SK-N-SH (cell line): ENCODE measurements around the gene ROR2. TPM values are rescaled to one million over a fixed set of nuclear protein-coding genes. Genes with fewer than 3 reads are reported as not detected.

Experiments
- CTCF ChIA-PET: fragments of 300-600, 350-600 bp; formaldehyde crosslinking; extraction: SDS; loops from one replicate; lab custom pipeline; 2021; lab: Yijun Ruan, JAX
- POLR2A ChIA-PET: fragments of 350-600 bp; sonication (Branson Sonifier 250); formaldehyde crosslinking; extraction: SDS; loops from one replicate; lab custom pipeline; 2020; ENCODE audit warnings: antibody characterized with exemption, inconsistent platforms; lab: Yijun Ruan, JAX
- DNase-seq: peaks from one replicate; pipeline ENCODE4 v3.0.0; 2012
- H2AFZ ChIP-seq: fragments of 200-600 bp; sonication (generic); 2 replicates; pipeline ENCODE4 v1.8.1; 2016; ENCODE audit warnings: antibody characterized with exemption, mild to moderate bottlenecking, low read depth
- H3F3A ChIP-seq: fragments of 200-600 bp; sonication (generic); replicated peaks from 2 replicates; pipeline ENCODE3; 2016; ENCODE audit warnings: antibody characterized with exemption, mild to moderate bottlenecking; ENCODE audit not compliant: insufficient read depth
- H3K27ac ChIP-seq, 2 experiments: fragments of 200-500 bp in 1 of 2; fragments of 200-600 bp in 1 of 2; sonication (Bioruptor generic) in 1 of 2; sonication (generic), shearing (Covaris generic) in 1 of 2; 2 replicates each; pipeline versions ENCODE4 v1.5.1 to v1.6.1; 2014 to 2016; ENCODE audit warnings: low read depth in 2 of 2, inconsistent platforms in 1 of 2, low read length in 1 of 2, mild to moderate bottlenecking in 1 of 2, mixed read lengths in 1 of 2
- H3K27me3 ChIP-seq: fragments of 200-600 bp; sonication (generic), shearing (Covaris generic); 2 replicates; pipeline ENCODE4 v1.6.1; 2016; ENCODE audit warnings: mixed run types; ENCODE audit not compliant: insufficient read depth
- H3K36me3 ChIP-seq, 2 experiments: fragments of 200-500 bp in 1 of 2; fragments of 200-600 bp in 1 of 2; sonication (Bioruptor generic) in 1 of 2; sonication (generic) in 1 of 2; replicated peaks in 1 of 2; 2 replicates each; pipeline versions ENCODE3 to v1.5.1; 2014 to 2016; ENCODE audit warnings: low read length in 1 of 2, mild to moderate bottlenecking in 1 of 2; ENCODE audit not compliant: insufficient read depth in 2 of 2, control insufficient read depth in 1 of 2
- H3K4me1 ChIP-seq, 2 experiments: fragments of 200-500 bp in 1 of 2; fragments of 200-600 bp in 1 of 2; sonication (Bioruptor generic) in 1 of 2; sonication (generic), shearing (Covaris generic) in 1 of 2; 2 replicates each; pipeline versions ENCODE4 v1.5.1 to v1.6.1; 2014 to 2016; ENCODE audit warnings: low read depth in 1 of 2, low read length in 1 of 2, mixed run types in 1 of 2; ENCODE audit not compliant: insufficient read depth in 2 of 2, control insufficient read depth in 1 of 2
- H3K4me2 ChIP-seq: fragments of 200-600 bp; sonication (generic), shearing (Covaris generic); 2 replicates; pipeline ENCODE4 v1.6.1; 2017; ENCODE audit warnings: mixed run types
- H3K4me3 ChIP-seq, 2 experiments: fragments of 200-500 bp in 1 of 2; fragments of 200-600 bp in 1 of 2; sonication (Bioruptor generic) in 1 of 2; sonication (generic), shearing (Covaris generic) in 1 of 2; 2 replicates each; pipeline versions ENCODE4 v1.5.1 to v1.8.1; 2014 to 2016; ENCODE audit warnings: low read depth in 2 of 2, inconsistent platforms in 1 of 2, low read length in 1 of 2, mild to moderate bottlenecking in 1 of 2, mixed read lengths in 1 of 2, moderate library complexity in 1 of 2
- H3K79me2 ChIP-seq: fragments of 200-600 bp; sonication (generic); 2 replicates; pipeline ENCODE4 v1.8.1; 2017; ENCODE audit warnings: mild to moderate bottlenecking; ENCODE audit not compliant: insufficient read depth
- H3K9ac ChIP-seq: fragments of 200-600 bp; sonication (generic); 2 replicates; pipeline ENCODE4 v1.6.1; 2017; ENCODE audit warnings: mixed run types
- H3K9me2 ChIP-seq: fragments of 200-600 bp; sonication (generic); 2 replicates; pipeline ENCODE4 v1.6.1; 2017; ENCODE audit warnings: mixed run types
- H3K9me3 ChIP-seq: fragments of 200-600 bp; sonication (generic); 2 replicates; pipeline ENCODE4 v1.6.1; 2017; ENCODE audit warnings: mixed run types, mild to moderate bottlenecking, moderate library complexity
- H4K20me1 ChIP-seq: fragments of 200-600 bp; sonication (generic); 2 replicates; pipeline ENCODE4 v1.6.1; 2017; ENCODE audit warnings: mild to moderate bottlenecking, mixed run types; ENCODE audit not compliant: insufficient read depth
- CHD2 ChIP-seq: fragments of 150-350 bp; IDR thresholded peaks from 2 replicates; pipeline ENCODE4 v1.6.1; 2018; ENCODE audit warnings: low read length; ENCODE audit not compliant: partially characterized antibody
- ELF1 ChIP-seq: IDR thresholded peaks from 2 replicates; pipeline ENCODE4 v1.4.0; 2012
- FOSL2 ChIP-seq: IDR thresholded peaks from 2 replicates; pipeline ENCODE4 v1.4.0; 2012; ENCODE audit warnings: low read depth, mild to moderate bottlenecking, moderate library complexity, borderline replicate concordance
- GABPA ChIP-seq: IDR thresholded peaks from 2 replicates; pipeline ENCODE4 v1.4.0; 2012; ENCODE audit warnings: low read depth, mild to moderate bottlenecking
- GATA2 ChIP-seq: sonication (generic); formaldehyde crosslinking; IDR thresholded peaks from 2 replicates; pipeline ENCODE4 v1.5.0; 2020; ENCODE audit warnings: mild to moderate bottlenecking, missing genetic modification reagents
- JUND ChIP-seq: IDR thresholded peaks from 2 replicates; pipeline ENCODE4 v1.4.0; 2012
- NRF1 ChIP-seq: IDR thresholded peaks from 2 replicates; pipeline ENCODE4 v1.6.1; 2012; ENCODE audit warnings: low read depth, mild to moderate bottlenecking, low read length
- POLR2AphosphoS5 ChIP-seq: IDR thresholded peaks from 2 replicates; pipeline ENCODE4 v1.6.1; 2012; ENCODE audit warnings: low read depth, low read length
- RAD21 ChIP-seq: IDR thresholded peaks from 2 replicates; pipeline ENCODE4 v1.6.1; 2012; ENCODE audit warnings: mild to moderate bottlenecking, low read length
- RFX5 ChIP-seq: IDR thresholded peaks from 2 replicates; pipeline ENCODE4 v1.6.1; 2012; ENCODE audit warnings: mild to moderate bottlenecking, improper control_type of control experiment, low read length
- SIN3A ChIP-seq: IDR thresholded peaks from 2 replicates; pipeline ENCODE4 v1.6.1; 2012; ENCODE audit warnings: low read depth, mild to moderate bottlenecking, low read length, moderate library complexity, borderline replicate concordance
- SMC3 ChIP-seq: IDR thresholded peaks from 2 replicates; pipeline ENCODE4 v1.6.1; 2012; ENCODE audit warnings: low read depth, low read length, improper control_type of control experiment
- TCF12 ChIP-seq: IDR thresholded peaks from 2 replicates; pipeline ENCODE4 v1.4.0; 2012
- TEAD4 ChIP-seq: IDR thresholded peaks from 2 replicates; pipeline ENCODE4 v1.4.0; 2012; ENCODE audit warnings: mild to moderate bottlenecking, borderline replicate concordance; ENCODE audit not compliant: insufficient read depth
- WGBS: methylation state at CpG from one replicate; pipeline ENCODE4 v1.1.6; 2017; ENCODE audit warnings: low lambda C conversion rate; 5-methylcytosine and 5-hydroxymethylcytosine counted together
- polyA plus RNA-seq, 3 experiments: library from polyadenylated mRNA; depleted of rRNA; stranded (reverse); fragments of >200 nt; gene quantifications; 2 replicates each; pipeline ENCODE4 v1.2.3, GENCODE V29; 2012
- TF ChIP-seq, protein P1 (sequence below): IDR thresholded peaks from 2 replicates; pipeline ENCODE4 v1.6.1; 2012; ENCODE audit warnings: mild to moderate bottlenecking, low read depth, low read length, moderate library complexity
- TF ChIP-seq, protein P2 (sequence below): IDR thresholded peaks from 2 replicates; pipeline ENCODE4; 2012
- TF ChIP-seq, protein P3 (sequence below): IDR thresholded peaks from 2 replicates; pipeline ENCODE4 v1.4.0; 2012; ENCODE audit warnings: low read depth
- TF ChIP-seq, protein P4 (sequence below): IDR thresholded peaks from 2 replicates; pipeline ENCODE4 v1.4.0; 2012; ENCODE audit warnings: low read depth, borderline replicate concordance

The ROR2 gene
- polyA plus RNA-seq, 1 of the 3 experiments (the other 2 are of a cell fraction): 0.43 TPM

DNA sequence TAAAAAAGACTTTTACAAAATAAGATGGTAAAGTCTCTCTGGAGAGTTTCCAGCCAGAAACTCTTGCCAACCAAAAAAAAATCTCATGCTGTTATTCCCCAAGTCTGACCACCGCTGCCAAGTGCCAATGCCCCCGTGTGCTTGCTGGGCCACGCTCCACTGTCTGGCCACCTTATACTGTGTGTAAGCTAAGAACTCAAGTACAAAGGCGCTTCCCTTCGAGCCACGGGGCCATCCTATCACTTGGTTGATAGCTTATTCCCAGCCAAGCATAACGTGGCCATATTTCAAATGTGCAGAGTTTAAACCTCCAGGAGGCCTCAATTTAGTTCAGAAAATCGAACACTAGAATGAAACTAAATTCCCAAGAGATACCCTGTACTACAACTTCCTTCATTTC is 36.0 kb downstream of the ROR2 start:
- POLR2A ChIA-PET: no interaction called here
- H3K27me3 ChIP-seq: no peaks in the 10 kb centered on the region
- TF ChIP-seq CHD2 (no peak), JUND (no peak), RAD21 (no peak), SIN3A (no peak), RFX5 (no peak)
- TF ChIP-seq, protein P1, sequence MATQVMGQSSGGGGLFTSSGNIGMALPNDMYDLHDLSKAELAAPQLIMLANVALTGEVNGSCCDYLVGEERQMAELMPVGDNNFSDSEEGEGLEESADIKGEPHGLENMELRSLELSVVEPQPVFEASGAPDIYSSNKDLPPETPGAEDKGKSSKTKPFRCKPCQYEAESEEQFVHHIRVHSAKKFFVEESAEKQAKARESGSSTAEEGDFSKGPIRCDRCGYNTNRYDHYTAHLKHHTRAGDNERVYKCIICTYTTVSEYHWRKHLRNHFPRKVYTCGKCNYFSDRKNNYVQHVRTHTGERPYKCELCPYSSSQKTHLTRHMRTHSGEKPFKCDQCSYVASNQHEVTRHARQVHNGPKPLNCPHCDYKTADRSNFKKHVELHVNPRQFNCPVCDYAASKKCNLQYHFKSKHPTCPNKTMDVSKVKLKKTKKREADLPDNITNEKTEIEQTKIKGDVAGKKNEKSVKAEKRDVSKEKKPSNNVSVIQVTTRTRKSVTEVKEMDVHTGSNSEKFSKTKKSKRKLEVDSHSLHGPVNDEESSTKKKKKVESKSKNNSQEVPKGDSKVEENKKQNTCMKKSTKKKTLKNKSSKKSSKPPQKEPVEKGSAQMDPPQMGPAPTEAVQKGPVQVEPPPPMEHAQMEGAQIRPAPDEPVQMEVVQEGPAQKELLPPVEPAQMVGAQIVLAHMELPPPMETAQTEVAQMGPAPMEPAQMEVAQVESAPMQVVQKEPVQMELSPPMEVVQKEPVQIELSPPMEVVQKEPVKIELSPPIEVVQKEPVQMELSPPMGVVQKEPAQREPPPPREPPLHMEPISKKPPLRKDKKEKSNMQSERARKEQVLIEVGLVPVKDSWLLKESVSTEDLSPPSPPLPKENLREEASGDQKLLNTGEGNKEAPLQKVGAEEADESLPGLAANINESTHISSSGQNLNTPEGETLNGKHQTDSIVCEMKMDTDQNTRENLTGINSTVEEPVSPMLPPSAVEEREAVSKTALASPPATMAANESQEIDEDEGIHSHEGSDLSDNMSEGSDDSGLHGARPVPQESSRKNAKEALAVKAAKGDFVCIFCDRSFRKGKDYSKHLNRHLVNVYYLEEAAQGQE: no peak
- TF ChIP-seq, protein P2, sequence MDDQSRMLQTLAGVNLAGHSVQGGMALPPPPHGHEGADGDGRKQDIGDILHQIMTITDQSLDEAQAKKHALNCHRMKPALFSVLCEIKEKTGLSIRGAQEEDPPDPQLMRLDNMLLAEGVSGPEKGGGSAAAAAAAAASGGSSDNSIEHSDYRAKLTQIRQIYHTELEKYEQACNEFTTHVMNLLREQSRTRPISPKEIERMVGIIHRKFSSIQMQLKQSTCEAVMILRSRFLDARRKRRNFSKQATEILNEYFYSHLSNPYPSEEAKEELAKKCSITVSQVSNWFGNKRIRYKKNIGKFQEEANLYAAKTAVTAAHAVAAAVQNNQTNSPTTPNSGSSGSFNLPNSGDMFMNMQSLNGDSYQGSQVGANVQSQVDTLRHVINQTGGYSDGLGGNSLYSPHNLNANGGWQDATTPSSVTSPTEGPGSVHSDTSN: no peak
- TF ChIP-seq, all 33 proteins: peak for 0
- no peaks in the 10 kb centered on the region for H3K9me2 ChIP-seq
- H3K36me3 ChIP-seq: no peaks in the 10 kb centered on the region
- H3K79me2 ChIP-seq: no peaks in the 10 kb centered on the region
- no peak for DNase-seq
- no peaks in the 10 kb centered on the region for H3K9me3 ChIP-seq
- no peak overlapping the region for H2AFZ ChIP-seq
- 70% methylated on average over 8 of the region's 8 CpGs for WGBS
- H3K4me3 ChIP-seq: no peak overlapping the region
- no peaks in the 10 kb centered on the region; a peak in 1 of 4 replicates for H3K4me1 ChIP-seq
- CTCF ChIA-PET: interaction anchor here (1.6 to 2.1 kb wide), 2 partner anchors 11 to 36 kb away, joined by 4 to 7 read pairs; partner anchors contain the start of gene ROR2
- H3K27ac ChIP-seq: no peak overlapping the region
- no peaks in the 10 kb centered on the region for H3F3A ChIP-seq
- H3K4me2 ChIP-seq: no peak overlapping the region
- H4K20me1 ChIP-seq: no peaks in the 10 kb centered on the region
- H3K9ac ChIP-seq: no peak overlapping the region

DNA sequence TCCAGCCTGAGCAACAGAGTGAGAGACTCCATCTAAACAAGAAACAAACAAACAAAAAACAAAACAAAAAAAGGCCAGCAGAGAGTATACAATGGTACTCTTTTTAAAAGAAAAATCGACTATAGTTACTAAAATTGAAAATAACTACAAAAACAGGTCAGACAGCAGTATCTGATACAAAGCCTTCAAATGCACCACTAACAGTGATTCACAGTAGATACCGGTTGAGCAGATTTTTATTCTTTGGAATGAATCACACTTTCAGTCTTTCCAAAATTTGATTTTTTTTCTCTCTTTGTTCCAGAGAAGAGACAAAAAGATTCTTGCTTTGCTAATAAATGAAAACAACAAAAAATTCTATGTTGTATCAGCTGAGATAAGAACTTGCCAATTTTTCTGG is 36.9 kb downstream of the ROR2 start:
- CTCF ChIA-PET: interaction anchor here (0.8 to 1.6 kb wide), 3 partner anchors 11 to 72 kb away, joined by 3 to 4 read pairs (median 4); partner anchors contain the start of gene ROR2
- Histone ChIP-seq H3K4me3 (no peak overlapping the region), H3K27me3 (no peaks in the 10 kb centered on the region), H2AFZ (no peak overlapping the region), H4K20me1 (no peaks in the 10 kb centered on the region), H3K79me2 (no peaks in the 10 kb centered on the region), H3K27ac (no peak overlapping the region), H3K4me2 (no peak overlapping the region), H3K9me2 (no peaks in the 10 kb centered on the region), H3K4me1 (peaks cover 0 to under 1% of the 10 kb centered on the region in 2 experiments; a peak in 2 of 4 replicates), H3K9me3 (no peaks in the 10 kb centered on the region), H3K9ac (no peak overlapping the region), H3F3A (no peaks in the 10 kb centered on the region), H3K36me3 (no peaks in the 10 kb centered on the region)
- WGBS: 49% methylated on average over 2 of the region's 2 CpGs
- DNase-seq: no peak
- TF ChIP-seq GABPA (no peak), TEAD4 (no peak), ELF1 (no peak), SMC3 (no peak), TCF12 (no peak), FOSL2 (no peak), GATA2 (CRISPR knock-in tag) (no peak), RFX5 (no peak), NRF1 (no peak), POLR2AphosphoS5 (no peak)
- TF ChIP-seq, protein P3, sequence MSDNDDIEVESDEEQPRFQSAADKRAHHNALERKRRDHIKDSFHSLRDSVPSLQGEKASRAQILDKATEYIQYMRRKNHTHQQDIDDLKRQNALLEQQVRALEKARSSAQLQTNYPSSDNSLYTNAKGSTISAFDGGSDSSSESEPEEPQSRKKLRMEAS: no peak
- TF ChIP-seq, protein P4, sequence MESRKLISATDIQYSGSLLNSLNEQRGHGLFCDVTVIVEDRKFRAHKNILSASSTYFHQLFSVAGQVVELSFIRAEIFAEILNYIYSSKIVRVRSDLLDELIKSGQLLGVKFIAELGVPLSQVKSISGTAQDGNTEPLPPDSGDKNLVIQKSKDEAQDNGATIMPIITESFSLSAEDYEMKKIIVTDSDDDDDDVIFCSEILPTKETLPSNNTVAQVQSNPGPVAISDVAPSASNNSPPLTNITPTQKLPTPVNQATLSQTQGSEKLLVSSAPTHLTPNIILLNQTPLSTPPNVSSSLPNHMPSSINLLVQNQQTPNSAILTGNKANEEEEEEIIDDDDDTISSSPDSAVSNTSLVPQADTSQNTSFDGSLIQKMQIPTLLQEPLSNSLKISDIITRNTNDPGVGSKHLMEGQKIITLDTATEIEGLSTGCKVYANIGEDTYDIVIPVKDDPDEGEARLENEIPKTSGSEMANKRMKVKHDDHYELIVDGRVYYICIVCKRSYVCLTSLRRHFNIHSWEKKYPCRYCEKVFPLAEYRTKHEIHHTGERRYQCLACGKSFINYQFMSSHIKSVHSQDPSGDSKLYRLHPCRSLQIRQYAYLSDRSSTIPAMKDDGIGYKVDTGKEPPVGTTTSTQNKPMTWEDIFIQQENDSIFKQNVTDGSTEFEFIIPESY: no peak
- TF ChIP-seq, all 33 proteins: peak for 0
- POLR2A ChIA-PET: no interaction called here
